Tibial artery (tissue), 4 donors: ENCODE results near the gene SUMO3.

Source experiments
- DNase-seq, 2 donors: peaks; one replicate each; pipeline ENCODE4 v3.0.0-alpha.2; 2019
- H3K27ac ChIP-seq, 2 donors: fragments of 200-600 bp; sonication (generic) in 1 of 2; 1 replicate in 1 of 2; 2 replicates in 1 of 2; pipeline ENCODE4 v1.5.1; 2018 to 2019; ENCODE audit warnings: mild to moderate bottlenecking in 1 of 2
- H3K27me3 ChIP-seq, 2 donors: fragments of 200-600 bp; sonication (generic) in 1 of 2; one replicate each; pipeline versions ENCODE4 v1.5.1 to v1.6.0; 2016 to 2019
- H3K36me3 ChIP-seq, 3 donors: fragments of 200-600 bp; sonication (generic) in 2 of 3; one replicate each; pipeline ENCODE4 v1.5.1; 2016 to 2019; ENCODE audit warnings: mild to moderate bottlenecking in 2 of 3
- H3K4me1 ChIP-seq, 4 donors: fragments of 200-600 bp; sonication (generic) in 2 of 4; 1 replicate in 3 of 4; 2 replicates in 1 of 4; pipeline ENCODE4 v1.5.1; 2016 to 2019
- H3K4me3 ChIP-seq, 2 donors: fragments of 200-600 bp; sonication (generic) in 1 of 2; 1 replicate in 1 of 2; 2 replicates in 1 of 2; pipeline ENCODE4 v1.5.1; 2018 to 2019; ENCODE audit warnings: mild to moderate bottlenecking in 2 of 2
- H3K9me3 ChIP-seq, 3 donors: fragments of 200-600 bp; sonication (generic) in 1 of 3; one replicate each; pipeline ENCODE4 v1.5.1; 2016 to 2019
- intact Hi-C: fragments of 100-400 bp; cut with DNase I; formaldehyde crosslinking; loops from one replicate; pipeline ENCODE4 v1.15.0; 2023; ENCODE audit warnings: low total_unique reads
- TF ChIP-seq, protein P1 (sequence below), 2 experiments: fragments of 200-600 bp in 1 of 2; fragments of 450-650 bp in 1 of 2; IDR thresholded peaks; one replicate each; pipeline ENCODE4 v1.5.1; 2017 to 2019; ENCODE audit warnings: antibody characterized with exemption in 2 of 2, mild to moderate bottlenecking in 1 of 2, moderate library complexity in 1 of 2

The SUMO3 gene

DNA sequence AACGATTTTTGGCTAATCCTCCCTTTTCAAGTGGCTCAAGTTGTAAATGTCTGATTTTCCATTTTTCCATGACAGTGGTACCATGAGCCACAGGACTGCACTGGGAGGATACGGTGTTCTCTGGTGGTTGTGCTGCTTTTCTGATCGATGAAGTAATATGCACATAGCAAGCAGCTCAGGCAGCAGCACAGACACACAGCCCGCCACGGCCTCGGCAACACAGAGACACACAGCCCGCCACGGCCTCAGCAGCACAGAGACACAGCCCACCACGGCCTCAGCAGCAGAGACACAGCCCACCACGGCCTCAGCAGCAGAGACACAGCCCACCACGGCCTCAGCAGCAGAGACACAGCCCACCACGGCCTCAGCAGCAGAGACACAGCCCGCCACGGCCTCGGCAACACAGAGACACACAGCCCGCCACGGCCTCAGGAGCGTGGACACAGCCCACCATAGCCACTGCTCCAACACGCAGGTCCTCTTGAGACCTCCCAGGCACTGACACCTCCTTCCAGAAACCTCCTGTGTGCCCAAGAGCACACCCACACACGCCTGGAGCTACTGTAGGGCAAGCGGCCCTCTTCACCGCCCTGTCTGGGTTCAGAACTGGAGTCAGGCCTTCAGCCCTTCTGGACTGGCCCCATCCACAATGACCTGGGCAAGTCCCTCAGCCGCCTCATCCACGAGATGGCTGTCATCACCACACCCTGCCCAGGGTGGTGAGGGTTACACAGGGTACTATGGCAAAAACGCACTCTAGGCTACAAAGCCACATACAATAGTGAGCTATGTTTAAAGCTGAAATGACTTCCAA lies 45.2 kb upstream of the SUMO3 start:
- no peaks in the 10 kb centered on the region for H3K27me3 ChIP-seq
- H3K4me3 ChIP-seq = no peak overlapping the region
- H3K27ac ChIP-seq = no peak overlapping the region
- peaks cover 40 to 73% (median 64%) of the 10 kb centered on the region in 3 donors for H3K36me3 ChIP-seq
- TF ChIP-seq, protein P1, sequence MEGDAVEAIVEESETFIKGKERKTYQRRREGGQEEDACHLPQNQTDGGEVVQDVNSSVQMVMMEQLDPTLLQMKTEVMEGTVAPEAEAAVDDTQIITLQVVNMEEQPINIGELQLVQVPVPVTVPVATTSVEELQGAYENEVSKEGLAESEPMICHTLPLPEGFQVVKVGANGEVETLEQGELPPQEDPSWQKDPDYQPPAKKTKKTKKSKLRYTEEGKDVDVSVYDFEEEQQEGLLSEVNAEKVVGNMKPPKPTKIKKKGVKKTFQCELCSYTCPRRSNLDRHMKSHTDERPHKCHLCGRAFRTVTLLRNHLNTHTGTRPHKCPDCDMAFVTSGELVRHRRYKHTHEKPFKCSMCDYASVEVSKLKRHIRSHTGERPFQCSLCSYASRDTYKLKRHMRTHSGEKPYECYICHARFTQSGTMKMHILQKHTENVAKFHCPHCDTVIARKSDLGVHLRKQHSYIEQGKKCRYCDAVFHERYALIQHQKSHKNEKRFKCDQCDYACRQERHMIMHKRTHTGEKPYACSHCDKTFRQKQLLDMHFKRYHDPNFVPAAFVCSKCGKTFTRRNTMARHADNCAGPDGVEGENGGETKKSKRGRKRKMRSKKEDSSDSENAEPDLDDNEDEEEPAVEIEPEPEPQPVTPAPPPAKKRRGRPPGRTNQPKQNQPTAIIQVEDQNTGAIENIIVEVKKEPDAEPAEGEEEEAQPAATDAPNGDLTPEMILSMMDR (IDR thresholded peaks at IDR 0.05) = no peak
- H3K4me1 ChIP-seq = peaks cover 0 to 77% (median 46%) of the 10 kb centered on the region in 4 donors
- DNase-seq = no peak
- H3K9me3 ChIP-seq = no peaks in the 10 kb centered on the region
- intact Hi-C loops = no loop called here

DNA sequence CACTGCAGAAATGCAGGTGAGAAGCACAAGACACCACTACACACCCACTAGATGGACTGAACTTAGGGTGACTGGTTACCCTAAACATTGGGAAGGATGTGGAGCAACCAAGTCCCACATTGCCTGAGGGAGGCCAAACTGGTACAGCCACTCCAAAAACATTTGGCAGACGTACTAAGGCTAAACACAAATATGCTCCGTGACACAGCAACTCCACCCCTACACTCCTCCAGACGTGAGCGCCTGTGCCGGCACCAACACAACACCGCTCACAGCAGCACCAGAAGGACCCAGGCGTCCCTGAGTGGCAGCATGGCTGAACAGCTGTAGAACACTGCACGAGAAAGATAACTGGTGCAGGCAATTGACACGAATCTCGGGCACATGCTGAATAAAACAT lies 40.9 kb upstream of the SUMO3 start:
- intact Hi-C loops = no loop called here
- peaks cover 65 to 98% (median 87%) of the 10 kb centered on the region in 3 donors for H3K36me3 ChIP-seq
- H3K4me1 ChIP-seq = peaks cover 0 to 38% (median 20%) of the 10 kb centered on the region in 4 donors
- no peaks in the 10 kb centered on the region for H3K9me3 ChIP-seq
- DNase-seq = no peak
- no peak overlapping the region for H3K27ac ChIP-seq
- no peak overlapping the region for H3K4me3 ChIP-seq
- TF ChIP-seq, protein P1 (IDR thresholded peaks at IDR 0.05) = no peak
- H3K27me3 ChIP-seq = no peaks in the 10 kb centered on the region

DNA sequence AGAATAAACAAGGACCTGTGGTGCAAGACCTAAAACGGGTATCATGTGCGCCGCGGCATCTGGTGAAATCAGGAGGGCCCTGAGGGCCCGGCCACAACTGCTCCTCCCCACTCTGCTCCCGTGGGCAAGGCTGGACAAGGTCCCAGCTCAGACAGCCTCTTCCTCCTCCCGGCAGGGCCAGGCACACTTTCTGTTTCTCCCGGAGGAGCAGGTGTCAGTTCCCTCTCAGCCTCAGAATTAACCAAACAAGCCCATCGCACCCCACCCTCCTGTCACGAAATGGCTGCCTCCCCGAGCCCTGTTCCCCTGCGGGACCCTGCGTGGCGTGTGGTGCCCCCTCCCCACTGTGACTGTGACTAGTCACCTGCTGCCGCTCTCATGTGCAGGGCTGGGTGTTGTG lies 40.4 kb upstream of the SUMO3 start:
- Histone ChIP-seq H3K27me3 (no peaks in the 10 kb centered on the region), H3K4me3 (no peak overlapping the region), H3K4me1 (peaks cover 0 to 40% (median 20%) of the 10 kb centered on the region in 4 donors), H3K9me3 (no peaks in the 10 kb centered on the region), H3K27ac (no peak overlapping the region), H3K36me3 (peaks cover 63 to 98% (median 86%) of the 10 kb centered on the region in 3 donors)
- intact Hi-C loops = no loop called here
- no peak for DNase-seq
- TF ChIP-seq, protein P1 (IDR thresholded peaks at IDR 0.05) = no peak

DNA sequence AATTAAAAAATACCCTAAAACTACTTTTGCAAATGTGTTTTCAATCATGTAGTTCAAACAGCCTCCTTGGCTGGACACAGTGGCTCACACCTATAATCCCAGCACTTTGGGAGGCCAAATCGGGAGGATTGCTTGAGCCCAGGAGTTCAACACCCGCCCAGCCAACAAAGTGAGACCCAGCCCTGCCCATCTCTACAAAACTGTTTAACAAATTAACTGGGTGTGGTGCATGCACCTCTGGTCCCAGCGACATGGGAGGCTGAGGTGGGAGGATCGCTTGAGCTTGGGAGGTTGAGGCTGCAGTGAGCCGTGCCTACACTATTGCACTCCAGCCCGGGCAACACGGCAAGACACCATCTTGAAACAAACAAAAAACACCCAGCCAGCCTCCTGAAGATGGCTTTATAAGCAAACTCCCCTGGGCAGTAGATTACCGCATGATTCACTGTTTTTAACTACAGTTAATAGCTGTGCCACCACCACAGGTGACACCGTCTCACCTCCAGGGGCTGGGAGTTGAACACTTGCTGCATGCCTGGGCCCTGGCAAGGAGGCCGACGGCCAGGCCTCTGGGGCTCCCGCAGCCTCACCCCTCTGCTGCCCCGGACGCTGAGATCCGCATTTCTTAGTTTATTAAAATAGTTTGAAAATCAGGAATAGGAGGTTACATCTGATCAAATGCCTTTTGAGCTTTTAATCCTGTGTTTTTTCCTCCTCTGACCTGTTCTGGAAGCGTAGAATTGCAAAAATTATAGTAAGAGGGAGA lies 39.4 kb upstream of the SUMO3 start:
- Histone ChIP-seq H3K27ac (no peak overlapping the region), H3K36me3 (peaks cover 60 to 98% (median 90%) of the 10 kb centered on the region in 3 donors), H3K9me3 (no peaks in the 10 kb centered on the region), H3K4me3 (no peak overlapping the region), H3K4me1 (peaks cover 0 to 40% (median 17%) of the 10 kb centered on the region in 4 donors), H3K27me3 (no peaks in the 10 kb centered on the region)
- DNase-seq = no peak
- intact Hi-C loops = no loop called here
- TF ChIP-seq, protein P1 (IDR thresholded peaks at IDR 0.05) = no peak

DNA sequence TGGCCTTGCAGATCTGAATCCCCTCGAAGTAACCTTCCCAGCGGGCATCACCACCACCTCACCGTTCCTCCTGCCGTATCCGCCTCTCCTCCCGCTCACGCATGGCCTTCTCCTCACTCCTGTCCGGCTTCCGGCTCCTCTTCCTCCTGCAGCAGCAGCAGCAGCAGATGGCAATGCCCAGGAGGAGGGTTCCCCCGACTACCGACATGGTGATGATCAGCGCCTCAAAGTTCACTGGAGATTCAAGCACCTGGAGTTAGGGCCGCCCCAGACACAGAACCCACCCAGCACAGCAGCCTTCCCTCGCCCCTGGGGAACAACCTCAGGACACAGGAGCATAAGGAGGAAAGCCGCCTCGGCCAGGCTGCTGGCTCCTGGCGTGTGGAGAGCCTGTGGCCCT lies 38.3 kb upstream of the SUMO3 start:
- peaks cover 66 to 98% (median 93%) of the 10 kb centered on the region in 3 donors for H3K36me3 ChIP-seq
- H3K27ac ChIP-seq = no peak overlapping the region
- TF ChIP-seq, protein P1 (IDR thresholded peaks at IDR 0.05) = no peak
- no peaks in the 10 kb centered on the region for H3K9me3 ChIP-seq
- no peak overlapping the region for H3K4me3 ChIP-seq
- DNase-seq = no peak
- H3K4me1 ChIP-seq = peaks cover 0 to 29% (median 11%) of the 10 kb centered on the region in 4 donors
- intact Hi-C loops = no loop called here
- H3K27me3 ChIP-seq = no peaks in the 10 kb centered on the region
